ENCODE data around the gene RAPGEF1. TPM values are rescaled to one million over a fixed set of nuclear protein-coding genes. Genes with fewer than 3 reads are reported as not detected.
A peak's percentile ranks its signal among the peaks of the same experiment; 100 is the strongest.
"Not testable (repeated sequence)": the region's sequence is repeated elsewhere in the genome, so short reads cannot be mapped to it uniquely, and the experiment has no call there.

RAPGEF1 gene
- total and polyA plus RNA-seq, 7 experiments from 2014 or later: 1.2 to 181 (median 84.8) TPM

DNA sequence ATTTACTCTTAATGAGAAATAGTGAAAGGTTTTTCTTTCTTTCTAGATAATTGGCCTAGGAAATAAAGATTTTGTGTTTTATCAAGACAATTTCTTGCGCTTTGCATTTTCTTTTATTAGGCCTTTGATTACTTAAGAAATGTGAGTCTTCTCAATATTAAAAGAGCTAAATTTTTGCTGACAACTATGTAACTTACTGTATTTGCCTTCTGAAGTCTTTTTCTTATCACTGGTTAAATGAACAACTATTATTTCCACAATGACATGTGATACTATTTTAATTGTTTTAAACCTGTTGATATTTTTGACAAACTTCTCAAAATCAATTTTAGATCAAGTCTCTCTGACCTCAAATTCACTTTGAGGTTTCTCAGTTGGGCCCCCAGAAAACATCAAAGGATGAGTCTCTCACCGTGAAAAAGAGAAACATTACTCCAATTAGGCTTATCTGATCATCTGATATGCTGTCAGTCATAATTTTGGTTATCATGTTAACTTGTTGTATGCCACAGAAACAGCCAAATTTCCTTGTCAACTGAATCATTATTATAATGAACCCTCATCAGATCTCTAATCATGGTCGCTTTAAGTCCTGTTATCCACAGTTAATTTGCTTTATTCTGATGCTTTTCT lies 48.8 kb downstream of the RAPGEF1 start:
- DNase-seq (no peak), ATAC-seq (peak; percentile 42)
- peak overlapping the region in 5 of 9 donors; percentile 34 to 64 (median 48) for H3K27ac Mint-ChIP-seq
- H3K4me3 Mint-ChIP-seq: peak overlapping the region in 9 of 10 donors; percentile 6 to 59 (median 57)
- no peaks in the 10 kb centered on the region for H3K36me3 ChIP-seq (ENCODE audit: control insufficient read depth in 2 of 3, insufficient read depth in 3 of 3, low read length in 3 of 3)
- no peaks in the 10 kb centered on the region for H3K9me3 Mint-ChIP-seq
- H3K4me1 ChIP-seq (ENCODE audit: control insufficient read depth in 2 of 2, insufficient read depth in 2 of 2, low read length in 2 of 2): peaks cover 25 to 34% of the 10 kb centered on the region in 2 donors
- peaks cover 55 to 86% (median 71%) of the 10 kb centered on the region in 7 donors for H3K4me1 Mint-ChIP-seq
- intact Hi-C loops (cut with micrococcal nuclease): no loop called here
- no peaks in the 10 kb centered on the region for H3K9me3 ChIP-seq (ENCODE audit: control insufficient read depth in 2 of 3, low read length in 3 of 3)
- no peaks in the 10 kb centered on the region for H3K27me3 Mint-ChIP-seq
- H3K27me3 ChIP-seq (ENCODE audit: control insufficient read depth in 2 of 2, insufficient read depth in 2 of 2, low read length in 2 of 2): no peaks in the 10 kb centered on the region
- ChIA-PET POLR2A (interaction anchor here (0.7 to 1.4 kb wide), 3 partner anchors 16 to 54 kb away, joined by 3 read pairs; no protein-coding TSS in a partner anchor), CTCF (interaction anchor here (1.1 kb wide), 1 partner anchor 39 kb away, joined by 3 read pairs; no protein-coding TSS in a partner anchor)
- peaks cover 0 to 9% (median 5%) of the 10 kb centered on the region in 5 donors for H3K36me3 Mint-ChIP-seq
- H3K27ac ChIP-seq (ENCODE audit: low read depth, low read length): no peak overlapping the region
- H3K4me3 ChIP-seq (ENCODE audit: low read length): no peak overlapping the region

DNA sequence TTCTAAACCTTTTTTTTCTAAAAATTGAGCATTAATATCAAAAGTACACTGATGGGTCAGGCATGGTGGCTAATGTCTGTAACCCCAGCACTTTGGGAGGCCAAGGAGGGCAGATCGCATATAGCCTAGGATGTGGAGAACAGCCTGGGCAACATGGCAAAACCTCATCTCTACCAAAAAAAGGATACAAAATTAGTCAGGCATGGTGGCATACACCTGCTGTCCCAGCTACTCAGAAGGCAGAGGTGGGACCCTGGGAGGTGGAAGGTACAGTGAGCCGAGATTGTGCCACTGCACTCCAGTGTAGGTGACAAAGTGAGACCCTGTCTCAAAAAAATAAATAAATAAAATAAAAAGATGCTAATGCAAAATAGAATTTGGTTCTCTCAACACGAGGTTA lies 49.4 kb downstream of the RAPGEF1 start:
- H3K4me3 Mint-ChIP-seq: peak overlapping the region in 3 of 10 donors; percentile 15 to 60 (median 40)
- H3K4me3 ChIP-seq (ENCODE audit: low read length): no peak overlapping the region
- H3K27ac Mint-ChIP-seq: peak overlapping the region in 3 of 9 donors; percentile 64 to 81 (median 66)
- H3K9me3 Mint-ChIP-seq: no peaks in the 10 kb centered on the region
- ATAC-seq (no peak), DNase-seq (no peak)
- H3K36me3 ChIP-seq (ENCODE audit: control insufficient read depth in 2 of 3, insufficient read depth in 3 of 3, low read length in 3 of 3): no peaks in the 10 kb centered on the region
- ChIA-PET CTCF (no interaction called here), POLR2A (interaction anchor here (0.6 to 0.8 kb wide), 2 partner anchors 22 to 1236 kb away, joined by 3 to 4 read pairs; no protein-coding TSS in a partner anchor)
- H3K9me3 ChIP-seq (ENCODE audit: control insufficient read depth in 2 of 3, low read length in 3 of 3): no peaks in the 10 kb centered on the region
- no peaks in the 10 kb centered on the region for H3K27me3 ChIP-seq (ENCODE audit: control insufficient read depth in 2 of 2, insufficient read depth in 2 of 2, low read length in 2 of 2)
- H3K27me3 Mint-ChIP-seq: no peaks in the 10 kb centered on the region
- H3K27ac ChIP-seq (ENCODE audit: low read depth, low read length): no peak overlapping the region
- intact Hi-C loops (cut with micrococcal nuclease): no loop called here
- H3K36me3 Mint-ChIP-seq: peaks cover 0 to 9% (median 5%) of the 10 kb centered on the region in 5 donors
- H3K4me1 ChIP-seq (ENCODE audit: control insufficient read depth in 2 of 2, insufficient read depth in 2 of 2, low read length in 2 of 2): peaks cover 25 to 34% of the 10 kb centered on the region in 2 donors
- H3K4me1 Mint-ChIP-seq: peaks cover 55 to 85% (median 70%) of the 10 kb centered on the region in 7 donors

DNA sequence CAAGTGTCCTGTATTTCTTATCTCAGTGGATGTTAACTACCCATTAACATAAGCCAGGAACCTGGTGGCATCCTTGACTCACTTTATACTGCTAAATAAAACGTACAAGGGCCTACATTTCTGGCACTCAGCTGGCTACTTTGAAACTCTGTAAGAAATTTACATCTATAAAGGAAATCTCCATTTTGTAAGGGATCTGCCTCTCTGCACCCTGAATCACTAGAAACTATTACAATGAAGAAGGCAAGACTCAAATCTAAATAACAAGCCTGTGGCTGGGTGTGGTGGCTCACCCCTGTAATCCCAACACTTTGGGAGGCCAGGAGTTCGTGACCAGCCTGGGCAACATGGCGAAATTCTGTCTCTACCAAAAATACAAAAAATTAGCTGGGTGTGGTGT lies 51.5 kb downstream of the RAPGEF1 start:
- Histone ChIP-seq H3K9me3 (ENCODE audit: control insufficient read depth in 2 of 3, low read length in 3 of 3) (no peaks in the 10 kb centered on the region), H3K36me3 (ENCODE audit: control insufficient read depth in 2 of 3, insufficient read depth in 3 of 3, low read length in 3 of 3) (no peaks in the 10 kb centered on the region), H3K4me1 (ENCODE audit: control insufficient read depth in 2 of 2, insufficient read depth in 2 of 2, low read length in 2 of 2) (peaks cover 25% of the 10 kb centered on the region in 2 donors), H3K4me3 (ENCODE audit: low read length) (no peak overlapping the region), H3K27ac (ENCODE audit: low read depth, low read length) (no peak overlapping the region), H3K27me3 (ENCODE audit: control insufficient read depth in 2 of 2, insufficient read depth in 2 of 2, low read length in 2 of 2) (no peaks in the 10 kb centered on the region)
- Mint-ChIP-seq H3K9me3 (no peaks in the 10 kb centered on the region), H3K4me3 (no peak overlapping the region), H3K4me1 (peaks cover 43 to 82% (median 69%) of the 10 kb centered on the region in 7 donors), H3K27ac (peak overlapping the region in 3 of 9 donors; percentile 20 to 63 (median 42)), H3K36me3 (peaks cover 0 to 9% (median 5%) of the 10 kb centered on the region in 5 donors), H3K27me3 (no peaks in the 10 kb centered on the region)
- DNase-seq (no peak), ATAC-seq (no peak)
- ChIA-PET CTCF (interaction anchor here (0.6 to 0.8 kb wide), 2 partner anchors 61 to 1258 kb away, joined by 4 to 5 read pairs; no protein-coding TSS in a partner anchor), POLR2A (interaction anchor here (1.2 kb wide), 1 partner anchor 40 kb away, joined by 3 read pairs; no protein-coding TSS in a partner anchor)
- intact Hi-C loops (cut with micrococcal nuclease): no loop called here

DNA sequence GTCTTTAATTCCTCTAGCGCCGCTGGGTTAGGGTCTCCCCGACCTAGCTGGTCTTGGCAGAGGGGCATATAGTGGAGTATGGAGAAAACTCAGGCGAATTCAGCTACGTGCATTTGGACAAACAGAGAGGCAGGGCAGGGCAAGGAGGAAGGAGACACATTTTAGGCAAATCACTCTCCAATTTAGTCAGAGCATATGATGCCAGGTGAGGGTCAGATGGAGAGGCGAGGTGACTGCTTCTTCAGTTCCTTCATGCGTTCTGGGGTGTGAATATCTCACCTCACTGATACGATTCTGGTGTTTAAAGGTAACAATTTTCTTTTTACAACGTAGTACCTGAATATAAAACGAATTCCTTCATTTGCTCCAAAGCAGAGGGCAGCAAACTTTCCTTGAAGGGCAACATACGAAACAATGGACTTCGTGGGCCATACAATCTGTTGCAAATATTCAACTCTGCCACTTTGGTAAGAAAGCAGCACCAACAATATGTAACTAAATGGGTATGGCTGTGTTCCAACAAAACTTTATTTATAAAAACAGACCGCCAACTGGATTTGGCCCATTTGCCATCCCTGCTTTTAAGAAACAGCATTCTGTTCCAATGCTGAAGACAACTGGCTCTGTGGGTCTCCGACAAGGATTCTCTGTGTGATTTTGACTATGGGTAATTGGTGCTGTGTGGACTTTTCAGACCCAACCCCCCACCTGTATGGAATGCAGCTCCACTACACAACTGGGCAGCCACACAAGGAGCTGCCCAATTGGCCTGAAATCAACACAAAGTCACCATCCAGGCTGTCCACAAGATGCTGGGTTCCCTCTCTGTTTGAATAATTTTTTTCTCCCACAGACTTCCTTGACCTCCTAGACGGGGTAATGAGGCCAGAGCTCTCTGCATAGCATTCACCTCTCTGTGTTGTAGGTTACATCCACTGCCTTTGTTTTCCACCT lies 53.8 kb downstream of the RAPGEF1 start:
- Histone ChIP-seq H3K9me3 (ENCODE audit: control insufficient read depth in 2 of 3, low read length in 3 of 3) (no peaks in the 10 kb centered on the region), H3K27ac (ENCODE audit: low read depth, low read length) (no peak overlapping the region), H3K4me3 (ENCODE audit: low read length) (no peak overlapping the region), H3K36me3 (ENCODE audit: control insufficient read depth in 2 of 3, insufficient read depth in 3 of 3, low read length in 3 of 3) (no peaks in the 10 kb centered on the region), H3K27me3 (ENCODE audit: control insufficient read depth in 2 of 2, insufficient read depth in 2 of 2, low read length in 2 of 2) (no peaks in the 10 kb centered on the region), H3K4me1 (ENCODE audit: control insufficient read depth in 2 of 2, insufficient read depth in 2 of 2, low read length in 2 of 2) (peaks cover 3 to 11% of the 10 kb centered on the region in 2 donors)
- peak overlapping the region in 1 of 10 donors; percentile 53 for H3K4me3 Mint-ChIP-seq
- H3K36me3 Mint-ChIP-seq: peaks cover 0 to 9% (median 0%) of the 10 kb centered on the region in 5 donors
- ChIA-PET POLR2A (no interaction called here), CTCF (no interaction called here)
- H3K4me1 Mint-ChIP-seq: peaks cover 31 to 78% (median 59%) of the 10 kb centered on the region in 7 donors
- no peaks in the 10 kb centered on the region for H3K27me3 Mint-ChIP-seq
- ATAC-seq (no peak), DNase-seq (no peak)
- intact Hi-C loops (cut with micrococcal nuclease): no loop called here
- peak overlapping the region in 2 of 9 donors; percentile 9 to 65 for H3K27ac Mint-ChIP-seq
- H3K9me3 Mint-ChIP-seq: no peaks in the 10 kb centered on the region

DNA sequence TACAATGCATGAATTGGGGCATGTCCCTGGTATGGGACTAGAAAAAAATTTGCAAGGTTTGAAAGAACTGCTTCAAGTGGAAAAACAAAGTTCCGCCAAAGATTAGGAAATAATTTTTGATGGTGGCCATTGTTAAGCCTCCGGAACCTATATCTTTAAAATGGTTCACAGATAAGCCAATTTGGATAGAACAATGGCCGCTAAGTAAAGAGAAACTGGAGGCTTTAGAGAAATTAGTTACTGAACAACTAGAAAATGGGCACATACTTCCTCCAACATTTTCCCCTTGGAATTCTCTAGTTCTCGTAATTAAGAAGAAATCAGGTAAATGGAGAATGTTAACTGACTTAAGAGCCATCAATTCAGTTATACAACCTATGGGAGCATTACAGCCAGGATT lies 56.8 kb downstream of the RAPGEF1 start:
- DNase-seq; H3K9me3 Mint-ChIP-seq; H3K27me3 Mint-ChIP-seq; POLR2A ChIA-PET; H3K36me3 Mint-ChIP-seq; intact Hi-C loops (cut with micrococcal nuclease); H3K9me3 ChIP-seq (ENCODE audit: control insufficient read depth in 2 of 3, low read length in 3 of 3); H3K4me3 ChIP-seq (ENCODE audit: low read length); H3K27ac ChIP-seq (ENCODE audit: low read depth, low read length); CTCF ChIA-PET; H3K36me3 ChIP-seq (ENCODE audit: control insufficient read depth in 2 of 3, insufficient read depth in 3 of 3, low read length in 3 of 3); H3K4me3 Mint-ChIP-seq; H3K27me3 ChIP-seq (ENCODE audit: control insufficient read depth in 2 of 2, insufficient read depth in 2 of 2, low read length in 2 of 2); ATAC-seq: not testable (repeated sequence)
- Mint-ChIP-seq H3K4me1 (peaks cover 35 to 85% (median 67%) of the 10 kb centered on the region in 7 donors), H3K27ac (peak overlapping the region in 1 of 9 donors; percentile 43)
- H3K4me1 ChIP-seq (ENCODE audit: control insufficient read depth in 2 of 2, insufficient read depth in 2 of 2, low read length in 2 of 2): peaks cover 16 to 18% of the 10 kb centered on the region in 2 donors

DNA sequence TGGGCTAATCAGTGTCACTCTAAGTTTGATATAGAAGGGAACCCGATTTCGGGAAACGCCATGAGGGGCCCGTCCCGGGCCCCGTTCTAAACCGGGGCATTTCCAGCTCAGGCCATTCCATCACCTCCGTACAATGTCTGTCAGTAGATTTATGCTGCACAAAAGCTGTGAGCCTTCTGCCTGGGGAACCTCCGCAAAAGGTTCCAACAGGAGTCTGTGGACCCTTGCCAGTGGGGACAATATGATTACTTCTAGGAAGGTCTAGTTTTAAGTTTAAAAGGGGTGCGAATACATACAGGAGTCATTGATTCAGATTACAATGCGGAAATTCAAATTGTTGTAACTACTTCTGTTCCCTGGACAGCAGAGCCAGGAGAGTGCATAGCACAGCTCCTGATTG lies 57.6 kb downstream of the RAPGEF1 start:
- Mint-ChIP-seq H3K4me1 (peaks cover 43 to 89% (median 70%) of the 10 kb centered on the region in 7 donors), H3K27me3 (no peaks in the 10 kb centered on the region), H3K4me3 (no peak overlapping the region), H3K27ac (peak overlapping the region in 1 of 9 donors; percentile 50), H3K36me3 (peaks cover 0 to 9% (median 0%) of the 10 kb centered on the region in 5 donors), H3K9me3 (no peaks in the 10 kb centered on the region)
- no peak for DNase-seq
- no peak overlapping the region for H3K27ac ChIP-seq (ENCODE audit: low read depth, low read length)
- ATAC-seq: no peak
- peaks cover 24 to 26% of the 10 kb centered on the region in 2 donors for H3K4me1 ChIP-seq (ENCODE audit: control insufficient read depth in 2 of 2, insufficient read depth in 2 of 2, low read length in 2 of 2)
- H3K36me3 ChIP-seq (ENCODE audit: control insufficient read depth in 2 of 3, insufficient read depth in 3 of 3, low read length in 3 of 3): no peaks in the 10 kb centered on the region
- CTCF ChIA-PET: interaction anchor here (1.0 to 1.2 kb wide), 2 partner anchors 23 to 46 kb away, joined by 3 to 4 read pairs; no protein-coding TSS in a partner anchor
- POLR2A ChIA-PET: interaction anchor here (1.0 kb wide), 1 partner anchor 23 kb away, joined by 3 read pairs; no protein-coding TSS in a partner anchor
- no peaks in the 10 kb centered on the region for H3K9me3 ChIP-seq (ENCODE audit: control insufficient read depth in 2 of 3, low read length in 3 of 3)
- no peak overlapping the region for H3K4me3 ChIP-seq (ENCODE audit: low read length)
- intact Hi-C loops (cut with micrococcal nuclease): no loop called here
- H3K27me3 ChIP-seq (ENCODE audit: control insufficient read depth in 2 of 2, insufficient read depth in 2 of 2, low read length in 2 of 2): no peaks in the 10 kb centered on the region

Measured in naive thymus-derived CD4-positive, alpha-beta T cell (primary cell).